Measurements from ENCODE around the gene ADCY3.

Gene ADCY3

DNA sequence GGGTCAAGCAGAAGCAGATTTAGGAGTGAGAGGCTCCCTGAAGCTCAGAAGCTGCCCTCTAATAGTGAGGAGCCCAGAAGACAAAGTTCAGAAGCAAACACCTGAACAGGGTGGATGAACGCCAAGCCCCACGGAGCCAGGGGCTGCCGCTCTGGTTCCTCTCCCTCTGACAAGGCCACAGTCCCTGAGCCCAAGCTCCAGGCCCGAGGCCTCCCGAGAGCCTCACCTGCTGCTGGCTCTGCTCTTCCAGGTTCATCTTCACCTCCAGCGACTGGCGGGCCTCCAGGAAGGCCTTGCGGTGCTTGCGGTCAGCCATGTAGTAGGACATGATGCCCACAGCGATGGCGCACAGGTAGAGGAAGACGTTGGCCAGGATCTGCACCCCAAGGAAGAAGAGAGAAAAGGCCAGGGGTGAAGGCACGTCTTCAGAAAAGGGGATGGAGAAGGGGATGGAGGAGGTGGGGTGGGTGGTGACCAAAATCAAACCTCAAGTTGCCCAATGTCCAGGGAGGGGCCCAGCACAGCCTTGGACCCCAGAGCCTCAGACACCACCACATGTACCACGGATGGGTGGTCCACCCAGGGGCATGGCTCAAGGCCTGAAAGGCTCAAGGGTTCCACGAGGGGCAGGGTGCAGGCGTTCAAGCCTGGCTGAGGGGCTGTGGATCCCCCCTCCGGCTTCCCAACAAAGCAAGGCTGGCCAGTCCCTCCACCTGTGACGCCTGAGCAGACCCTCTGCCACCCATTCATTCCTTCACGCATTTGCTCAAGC is 47.5 kb downstream of the ADCY3 start:
- H3K4me3 ChIP-seq (ENCODE audit: low read depth, low read length), result no peak overlapping the region
- TF ChIP-seq, protein P1, sequence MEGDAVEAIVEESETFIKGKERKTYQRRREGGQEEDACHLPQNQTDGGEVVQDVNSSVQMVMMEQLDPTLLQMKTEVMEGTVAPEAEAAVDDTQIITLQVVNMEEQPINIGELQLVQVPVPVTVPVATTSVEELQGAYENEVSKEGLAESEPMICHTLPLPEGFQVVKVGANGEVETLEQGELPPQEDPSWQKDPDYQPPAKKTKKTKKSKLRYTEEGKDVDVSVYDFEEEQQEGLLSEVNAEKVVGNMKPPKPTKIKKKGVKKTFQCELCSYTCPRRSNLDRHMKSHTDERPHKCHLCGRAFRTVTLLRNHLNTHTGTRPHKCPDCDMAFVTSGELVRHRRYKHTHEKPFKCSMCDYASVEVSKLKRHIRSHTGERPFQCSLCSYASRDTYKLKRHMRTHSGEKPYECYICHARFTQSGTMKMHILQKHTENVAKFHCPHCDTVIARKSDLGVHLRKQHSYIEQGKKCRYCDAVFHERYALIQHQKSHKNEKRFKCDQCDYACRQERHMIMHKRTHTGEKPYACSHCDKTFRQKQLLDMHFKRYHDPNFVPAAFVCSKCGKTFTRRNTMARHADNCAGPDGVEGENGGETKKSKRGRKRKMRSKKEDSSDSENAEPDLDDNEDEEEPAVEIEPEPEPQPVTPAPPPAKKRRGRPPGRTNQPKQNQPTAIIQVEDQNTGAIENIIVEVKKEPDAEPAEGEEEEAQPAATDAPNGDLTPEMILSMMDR (IDR thresholded peaks at IDR 0.05; ENCODE audit: low read depth, low read length), result no peak

DNA sequence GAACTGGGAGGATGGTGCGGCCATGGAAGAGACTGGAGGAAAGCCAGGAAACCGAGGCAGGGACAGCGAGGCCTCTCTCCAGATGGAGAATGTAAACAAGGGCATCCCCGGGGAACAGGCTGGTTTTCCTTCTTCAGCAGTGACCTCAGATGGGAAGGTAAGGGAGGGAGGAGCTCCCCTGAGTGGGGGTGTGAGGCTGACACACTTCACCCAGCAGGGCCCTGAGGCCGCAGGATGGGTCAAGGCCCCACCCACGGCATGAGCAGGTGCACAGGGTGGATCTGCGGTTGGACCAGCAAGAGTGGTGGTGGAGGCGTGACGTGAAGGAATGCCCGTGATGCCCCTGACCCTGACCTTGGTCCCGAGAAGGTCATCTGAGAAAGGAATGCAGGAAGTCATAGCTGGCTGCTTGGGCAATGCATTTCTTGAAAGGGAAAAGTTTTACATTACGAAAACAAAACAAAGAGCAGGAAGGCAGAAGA is 48.1 kb downstream of the ADCY3 start:
- H3K4me3 ChIP-seq (ENCODE audit: low read depth, low read length), result no peak overlapping the region
- TF ChIP-seq, protein P1 (IDR thresholded peaks at IDR 0.05; ENCODE audit: low read depth, low read length), result no peak

DNA sequence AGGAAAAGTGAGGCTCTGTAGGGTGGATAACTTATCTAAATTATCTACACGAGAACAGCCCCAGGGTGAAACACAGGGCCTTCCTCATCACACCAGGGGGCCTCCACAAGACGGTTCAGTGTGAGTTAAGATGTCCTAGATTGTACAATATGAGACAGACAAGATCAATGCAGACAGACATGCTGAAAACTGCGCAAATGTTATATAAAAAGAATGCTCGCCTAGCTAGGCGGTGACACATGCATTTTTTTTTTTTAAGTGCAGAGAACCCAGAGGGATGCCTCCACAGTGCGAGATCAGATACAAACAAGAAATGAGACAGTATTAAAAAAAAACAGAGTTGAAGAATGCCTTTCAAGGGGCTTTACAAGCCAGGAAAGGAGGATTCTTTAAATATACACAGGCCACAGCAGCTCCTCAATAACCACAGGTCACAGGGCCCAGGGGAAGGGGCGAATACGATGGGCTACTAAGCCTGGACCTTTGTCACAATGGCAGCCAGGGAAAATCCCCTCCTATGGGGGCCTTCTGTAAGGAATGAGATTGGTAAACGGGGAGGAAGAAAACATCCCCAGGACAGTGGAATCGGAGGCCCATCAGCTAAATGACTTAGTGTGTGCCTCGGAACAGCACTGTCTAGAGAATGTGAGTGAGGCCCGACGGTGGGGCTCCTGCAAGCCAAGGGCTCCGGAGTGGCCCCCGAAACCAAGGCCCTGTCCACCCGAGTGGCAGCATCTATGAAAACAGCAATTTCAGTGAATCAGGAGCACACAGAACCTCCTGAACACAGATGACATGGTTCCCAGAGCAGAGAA is 48.9 kb downstream of the ADCY3 start:
- H3K4me3 ChIP-seq (ENCODE audit: low read depth, low read length), result no peak overlapping the region
- TF ChIP-seq, protein P1 (IDR thresholded peaks at IDR 0.05; ENCODE audit: low read depth, low read length), result no peak

DNA sequence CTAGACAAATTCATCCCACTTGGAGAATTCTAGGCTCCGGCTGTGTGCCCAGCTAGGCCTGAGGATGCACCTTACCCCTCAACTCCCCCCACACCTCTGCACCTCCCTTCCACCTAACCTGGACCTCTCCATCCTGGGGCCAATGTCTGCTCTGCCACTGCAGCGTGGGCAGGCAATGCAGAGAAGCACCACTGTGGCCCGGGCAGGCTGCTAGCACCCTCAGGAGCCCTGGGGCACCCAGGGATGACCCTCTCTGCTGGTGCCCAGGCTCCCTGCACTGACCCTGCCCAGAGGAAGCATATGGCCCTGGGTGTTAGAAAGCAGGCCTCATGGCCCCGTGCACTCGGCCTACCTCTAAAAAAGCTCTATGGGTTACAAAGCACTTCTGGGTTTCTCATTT is 49.6 kb downstream of the ADCY3 start:
- TF ChIP-seq, protein P1 (IDR thresholded peaks at IDR 0.05; ENCODE audit: low read depth, low read length), result no peak
- H3K4me3 ChIP-seq (ENCODE audit: low read depth, low read length), result no peak overlapping the region

DNA sequence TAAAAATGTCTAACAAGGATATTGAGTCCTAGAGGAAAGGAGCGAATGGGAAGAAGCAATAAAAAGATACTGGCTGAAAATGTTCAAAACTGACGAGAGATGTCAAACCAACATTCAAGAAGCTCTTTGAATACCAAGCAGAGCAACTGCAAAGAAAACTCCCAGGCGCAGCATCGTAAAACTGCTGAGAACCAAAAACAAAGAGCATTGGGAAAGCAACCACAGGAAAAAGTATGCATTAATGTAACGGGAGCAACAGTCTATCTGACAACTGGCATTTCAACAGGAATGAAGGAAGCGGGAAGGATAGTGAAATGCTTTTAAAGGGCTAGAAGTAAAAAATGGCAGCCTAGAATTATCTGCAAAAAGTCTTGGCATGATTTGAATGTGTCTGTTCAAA is 53.1 kb downstream of the ADCY3 start:
- TF ChIP-seq, protein P1 (IDR thresholded peaks at IDR 0.05; ENCODE audit: low read depth, low read length), result no peak
- H3K4me3 ChIP-seq (ENCODE audit: low read depth, low read length), result no peak overlapping the region

DNA sequence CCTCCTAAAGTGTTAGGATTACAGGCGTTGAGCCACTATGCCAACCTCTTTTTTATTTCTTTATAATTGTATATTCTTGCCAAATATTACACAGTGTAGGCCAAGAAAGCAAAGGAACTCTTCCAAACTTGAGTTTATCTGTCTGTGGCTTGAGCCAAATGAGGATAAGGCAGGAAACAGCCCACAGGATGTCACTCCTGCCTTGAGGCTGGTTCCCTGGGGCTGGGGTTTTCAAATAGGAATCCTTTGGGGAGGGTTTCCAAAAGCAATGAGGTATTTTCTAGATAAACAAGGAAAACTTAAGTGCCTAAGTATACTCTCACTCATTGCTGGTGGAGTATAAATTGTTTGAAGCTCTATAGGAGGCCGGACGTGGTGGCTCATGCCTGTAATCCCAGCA is 56.4 kb downstream of the ADCY3 start:
- TF ChIP-seq, protein P1 (IDR thresholded peaks at IDR 0.05; ENCODE audit: low read depth, low read length), result no peak
- H3K4me3 ChIP-seq (ENCODE audit: low read depth, low read length), result no peak overlapping the region

DNA sequence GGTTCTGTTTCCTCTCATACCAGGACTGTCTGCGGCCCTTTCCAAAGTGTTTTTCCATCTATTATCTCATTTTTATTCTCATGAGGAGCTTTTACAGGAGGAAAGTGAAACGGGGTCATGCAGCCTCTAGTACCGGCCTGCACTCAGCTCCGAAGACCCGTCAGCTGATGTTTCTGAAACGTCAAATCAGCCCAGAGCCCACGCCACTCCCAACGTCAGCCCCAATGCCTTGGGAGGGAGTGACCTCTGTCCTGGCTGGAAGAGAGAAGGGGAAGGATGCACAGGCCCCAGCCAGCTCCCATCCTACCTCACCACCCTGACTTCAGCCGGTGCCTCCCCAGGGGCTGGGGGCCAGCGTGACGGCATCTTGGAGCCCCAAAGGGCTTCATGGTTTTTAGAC is 58.5 kb downstream of the ADCY3 start:
- TF ChIP-seq, protein P1 (IDR thresholded peaks at IDR 0.05; ENCODE audit: low read depth, low read length), result no peak
- no peak overlapping the region for H3K4me3 ChIP-seq (ENCODE audit: low read depth, low read length)
